Dermis blood vessel endothelial cell (primary cell): ENCODE data around the gene APLP2. TPM values are rescaled to one million over a fixed set of nuclear protein-coding genes. Genes with fewer than 3 reads are reported as not detected.
"Not testable (repeated sequence)": the region's sequence is repeated elsewhere in the genome, so short reads cannot be mapped to it uniquely, and the experiment has no call there.

Experiments
- DNase-seq: peaks from one replicate; pipeline ENCODE4 v3.0.0; 2010
- total RNA-seq: library from RNA; depleted of rRNA; stranded (reverse); fragments of >200 nt; gene quantifications from 2 replicates; pipeline ENCODE4 v1.2.3, GENCODE V29; 2014

Gene APLP2
- total RNA-seq = 986 and 1,136 TPM in 2 replicates

DNA sequence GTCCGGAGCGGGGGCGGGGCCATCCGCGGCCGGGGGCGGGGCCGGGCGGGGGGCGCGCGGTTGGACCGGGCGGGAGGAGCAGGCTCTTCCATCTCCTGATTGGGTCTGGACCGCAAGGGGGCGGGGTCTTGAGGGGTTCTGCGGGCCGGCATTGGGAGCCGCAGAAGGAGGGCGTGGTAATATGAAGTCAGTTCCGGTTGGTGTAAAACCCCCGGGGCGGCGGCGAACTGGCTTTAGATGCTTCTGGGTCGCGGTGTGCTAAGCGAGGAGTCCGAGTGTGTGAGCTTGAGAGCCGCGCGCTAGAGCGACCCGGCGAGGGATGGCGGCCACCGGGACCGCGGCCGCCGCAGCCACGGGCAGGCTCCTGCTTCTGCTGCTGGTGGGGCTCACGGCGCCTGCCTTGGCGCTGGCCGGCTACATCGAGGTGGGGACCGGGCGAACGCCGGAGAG lies at the start of gene APLP2:
Gene APLP2, plus strand, starts transcription at position 236 of the 450 bp plus-strand sequence. Its CDS starts 84 bp downstream, at position 320.
- DNase-seq = peak; percentile 99

- no peak for DNase-seq
Observed at GRCh38 chr11:130020323-130020722, 49.4 kb upstream of the APLP2 start.

- DNase-seq = not testable (repeated sequence)
Observed at GRCh38 chr11:130021606-130022005, 48.1 kb upstream of the APLP2 start.

- DNase-seq = no peak
Observed at GRCh38 chr11:130022799-130023198, 46.9 kb upstream of the APLP2 start.

- DNase-seq = peak; percentile 75
Observed at GRCh38 chr11:130023204-130023603, 46.5 kb upstream of the APLP2 start.

DNA sequence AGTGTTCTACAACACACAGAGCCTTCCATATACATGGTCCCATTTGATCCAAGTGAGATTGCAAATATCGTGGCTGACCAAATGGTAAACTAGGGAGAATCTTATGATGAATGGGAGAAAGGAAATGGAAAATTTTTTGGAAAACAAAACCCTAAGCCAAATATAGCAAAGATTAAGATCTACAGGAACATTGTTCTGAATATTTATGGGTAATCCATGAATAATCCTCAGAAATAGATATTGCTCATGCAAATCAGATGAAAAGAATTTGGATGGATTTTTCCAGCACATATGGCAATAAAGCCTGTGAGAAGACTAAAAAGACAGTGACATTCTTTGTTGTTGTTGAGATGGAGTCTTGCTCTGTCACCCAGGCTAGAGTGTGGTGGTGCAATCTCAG lies 45.3 kb upstream of the APLP2 start:
- DNase-seq = no peak

GRCh38 chr11:130025371-130025770 lies 44.3 kb upstream of the APLP2 start:
- DNase-seq = no peak

DNA sequence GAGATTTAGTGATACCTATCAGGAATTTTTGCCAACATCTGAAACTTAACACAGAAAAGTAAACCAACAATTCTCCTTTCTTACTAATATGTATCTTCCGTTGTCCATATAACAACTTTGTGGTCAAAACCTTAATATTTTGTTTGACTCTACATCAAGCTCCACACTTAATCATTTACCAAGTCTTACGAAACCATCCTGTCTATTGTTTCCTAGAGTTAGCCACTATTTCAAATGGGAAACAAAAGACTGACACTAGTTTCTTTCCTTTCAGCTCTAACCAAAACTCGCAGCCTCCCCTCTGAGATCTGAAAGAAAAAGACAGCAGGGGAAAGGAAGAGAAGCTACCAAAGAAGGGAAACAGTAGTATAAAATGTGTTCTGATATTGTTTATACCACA lies 40.6 kb upstream of the APLP2 start:
- no peak for DNase-seq

- no peak for DNase-seq
Observed at GRCh38 chr11:130031056-130031455, 38.6 kb upstream of the APLP2 start.

DNA sequence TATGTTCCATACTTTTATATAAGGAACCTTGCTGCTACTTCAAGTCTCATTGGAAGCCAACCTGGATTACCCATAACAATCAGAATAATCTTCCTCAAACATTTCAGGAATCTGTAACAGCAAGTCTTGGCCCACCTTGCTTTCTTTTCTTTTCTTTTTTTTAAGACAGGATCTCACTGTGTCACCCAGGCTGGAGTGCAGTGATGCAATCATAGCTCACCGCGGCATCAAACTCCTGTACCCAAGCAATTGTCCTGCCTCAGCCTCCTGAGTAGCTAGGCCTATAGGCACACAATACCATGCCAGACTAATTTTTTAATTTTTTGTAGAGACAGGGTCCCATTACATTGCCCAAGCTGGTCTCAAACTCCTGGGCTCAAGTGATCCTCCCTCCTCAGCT lies 37.7 kb upstream of the APLP2 start:
- no peak for DNase-seq

DNA sequence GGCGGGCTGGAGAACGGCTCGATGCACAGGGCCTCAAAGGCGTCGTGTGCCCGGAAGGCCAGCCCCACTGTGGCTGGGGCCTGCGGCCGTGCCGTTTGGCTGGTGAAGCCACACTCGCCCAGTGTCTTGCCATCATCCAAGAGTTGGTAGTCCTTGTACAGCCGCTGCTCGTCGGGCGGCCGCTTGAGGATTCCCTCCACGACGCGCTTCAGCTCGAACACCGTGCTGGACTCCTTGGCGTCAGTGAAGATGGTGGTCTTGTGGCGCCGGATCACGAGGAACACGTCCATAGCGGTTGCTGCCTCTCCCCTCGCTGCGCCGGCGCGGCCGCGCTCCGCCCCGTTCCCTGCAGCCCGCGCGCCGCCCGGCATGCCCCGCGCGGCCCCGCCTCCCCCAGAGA lies 36.8 kb upstream of the APLP2 start:
- no peak for DNase-seq

DNA sequence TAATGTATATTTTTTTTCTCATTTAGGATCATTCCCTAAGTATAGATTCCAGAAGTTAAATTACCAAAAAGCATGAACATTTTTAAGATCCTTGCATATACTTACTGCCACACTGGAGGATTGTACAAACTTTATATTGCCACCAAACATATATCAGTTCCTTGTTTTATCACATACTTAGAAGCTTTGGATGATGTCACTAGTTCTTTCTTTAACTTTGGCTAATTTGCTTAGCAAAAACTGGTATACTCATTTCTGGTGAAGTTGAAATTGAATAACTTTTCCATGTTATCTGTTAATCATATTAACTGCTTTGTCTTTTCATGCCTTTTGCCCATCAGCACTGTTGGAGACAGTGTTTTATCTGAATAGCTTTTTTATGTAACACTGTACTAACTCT lies 35.5 kb upstream of the APLP2 start:
- DNase-seq = no peak

DNA sequence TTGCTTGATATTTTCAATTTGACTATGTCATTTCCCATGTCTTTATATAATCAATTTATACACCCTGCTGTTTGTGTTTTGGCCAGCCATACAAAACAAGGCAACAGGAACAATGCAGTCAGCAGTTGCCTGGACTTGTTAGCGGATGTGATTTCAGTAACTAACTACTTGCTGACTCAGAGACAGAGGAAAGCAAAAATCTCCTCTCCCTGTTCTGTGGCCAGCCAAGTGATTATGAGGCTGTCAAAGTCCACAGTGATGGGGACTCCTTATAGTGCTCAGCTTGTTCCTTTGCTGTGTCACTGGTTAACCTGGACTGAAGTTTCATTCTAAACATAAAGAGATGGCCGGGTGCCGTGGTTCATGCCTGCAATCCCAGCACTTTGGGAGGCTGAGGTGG lies 32.6 kb upstream of the APLP2 start:
- DNase-seq = peak; percentile 93

GRCh38 chr11:130037881-130038585 lies 31.7 kb upstream of the APLP2 start:
- DNase-seq = peak; percentile 59

- DNase-seq = no peak
Observed at GRCh38 chr11:130040281-130040940, 29.3 kb upstream of the APLP2 start.

GRCh38 chr11:130042093-130042591 lies 27.6 kb upstream of the APLP2 start:
- DNase-seq = peak; percentile 99

DNA sequence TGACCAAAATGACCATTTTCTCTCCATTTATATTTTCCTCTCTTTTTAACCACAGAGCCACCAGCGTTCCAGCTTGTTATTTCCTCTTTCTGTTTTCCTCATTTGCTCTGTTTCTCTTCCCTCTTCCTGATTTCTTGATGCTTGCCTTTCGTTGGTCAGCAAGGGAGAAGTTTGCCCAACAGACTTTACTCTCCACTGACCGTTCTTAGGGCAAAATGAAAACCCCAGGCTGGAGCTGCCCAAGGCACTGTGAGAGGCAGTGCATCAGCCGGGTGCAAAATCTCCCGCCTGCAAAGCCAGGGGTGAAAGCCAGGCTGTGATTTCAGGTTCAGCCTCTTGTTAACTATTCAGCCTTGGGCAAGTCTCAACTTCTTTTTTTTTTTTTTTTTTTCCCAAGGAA lies 26.1 kb upstream of the APLP2 start:
- DNase-seq = no peak

DNA sequence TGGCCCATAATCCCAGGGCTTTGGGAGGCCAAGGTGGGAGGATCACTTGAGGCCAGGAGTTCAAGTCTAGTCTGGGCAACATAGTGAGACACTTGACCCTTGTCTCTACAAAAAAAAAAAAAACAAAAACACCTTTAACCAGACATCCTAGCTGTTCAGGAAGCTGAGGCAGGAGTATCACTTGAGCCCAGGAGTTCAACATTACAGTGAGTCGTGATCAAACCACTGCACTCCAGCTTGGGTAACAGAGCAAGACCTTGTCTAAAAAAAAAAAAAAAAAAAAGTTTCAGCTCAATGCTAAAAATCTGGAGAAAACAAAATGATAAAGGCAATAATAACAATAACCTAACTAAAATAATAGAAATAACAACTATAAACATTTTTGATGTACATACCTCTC lies 22.6 kb upstream of the APLP2 start:
- DNase-seq = no peak

- no peak for DNase-seq
Observed at GRCh38 chr11:130049328-130049771, 20.3 kb upstream of the APLP2 start.

GRCh38 chr11:130050257-130050656 lies 19.4 kb upstream of the APLP2 start:
- DNase-seq = no peak

GRCh38 chr11:130051082-130051481 lies 18.6 kb upstream of the APLP2 start:
- DNase-seq = no peak

DNA sequence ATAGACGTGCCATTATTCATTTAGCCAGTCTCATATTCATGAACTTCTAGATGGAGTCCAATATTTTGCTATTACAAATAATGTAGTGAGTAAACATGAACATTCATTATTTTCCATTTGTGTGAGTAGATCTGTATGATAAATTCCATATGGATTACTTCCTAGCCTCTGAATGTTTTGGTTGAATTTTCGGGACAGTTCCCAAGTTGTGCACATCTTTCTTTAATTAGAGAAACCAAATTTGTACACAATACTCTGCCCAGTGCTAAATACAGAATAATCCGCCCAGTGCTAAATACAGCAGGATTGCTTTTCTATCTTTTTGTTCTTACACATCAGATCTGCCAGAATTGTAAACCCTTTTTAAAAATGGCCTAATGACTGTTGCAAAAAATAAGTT lies 17.1 kb upstream of the APLP2 start:
- no peak for DNase-seq

DNA sequence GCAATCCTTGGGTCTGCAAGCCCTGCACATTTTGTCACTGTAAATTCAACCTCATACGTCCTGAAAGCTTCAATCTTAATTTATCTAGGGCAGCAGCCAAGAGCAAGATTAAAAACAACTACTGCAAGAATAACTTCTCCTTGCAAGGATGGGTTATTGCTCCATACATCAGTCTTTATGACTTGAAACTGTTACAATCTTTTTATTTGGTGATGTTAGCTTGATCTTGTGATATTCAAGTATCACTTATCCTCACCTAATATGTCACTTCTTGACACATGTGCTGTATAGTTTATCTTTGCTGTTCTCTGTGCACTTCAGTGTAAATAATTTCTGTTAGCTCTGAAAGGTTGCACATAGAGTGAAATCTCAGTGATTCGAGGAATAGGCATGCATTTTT lies 14.7 kb upstream of the APLP2 start:
- DNase-seq = no peak

DNA sequence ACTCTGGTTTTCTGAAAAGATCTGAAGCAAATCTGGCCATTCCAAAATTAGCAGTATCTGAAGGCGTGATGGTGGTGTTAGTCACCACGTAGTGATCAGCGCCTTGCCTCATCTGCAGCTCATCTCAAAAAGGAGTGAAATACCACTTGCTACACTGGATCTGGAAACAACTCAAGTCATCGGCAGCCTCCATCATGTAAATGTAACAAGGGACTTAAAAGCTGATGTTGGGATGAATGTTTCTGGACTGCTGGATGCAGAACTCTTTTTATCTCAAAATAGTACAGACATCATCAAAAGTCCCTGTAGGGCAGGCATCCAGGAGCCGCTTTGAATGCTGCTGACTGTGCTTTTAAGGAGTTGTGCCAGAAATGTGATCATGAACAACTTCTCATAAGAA lies 14.1 kb upstream of the APLP2 start:
- DNase-seq = no peak
